Measurements from ENCODE around the gene TXNL4B. TPM values are rescaled to one million over a fixed set of nuclear protein-coding genes. Genes with fewer than 3 reads are reported as not detected.

TXNL4B gene
- total RNA-seq, 1 experiment from 2014 or later: 7.7 TPM

GRCh38 chr16:72139908-72140307 is 46.5 kb upstream of the TXNL4B start:
- Histone ChIP-seq H3K27me3 (ENCODE audit: control insufficient read depth, insufficient read depth, low read length) (no peaks in the 10 kb centered on the region), H3K4me3 (ENCODE audit: low read depth in 2 of 2, low read length in 2 of 2) (no peak overlapping the region), H3K36me3 (ENCODE audit: control insufficient read depth, insufficient read depth, low read length) (no peaks in the 10 kb centered on the region), H3K4me1 (ENCODE audit: control insufficient read depth, insufficient read depth, low read length) (no peaks in the 10 kb centered on the region), H3K9me3 (ENCODE audit: control insufficient read depth, insufficient read depth, low read depth, low read length) (no peaks in the 10 kb centered on the region), H3K27ac (ENCODE audit: low read length) (no peak overlapping the region)
- intact Hi-C loops (cut with micrococcal nuclease; ENCODE audit: unreplicated experiment) (no loop called here), in situ Hi-C loops (cut with HindIII; ENCODE audit: low pct_unique_long_range_greater_than_20kb, low sequenced_read_pairs) (no loop called here)
- BruUV-seq (replicated peaks): no TSS peak
- no peak for DNase-seq (ENCODE audit: low read depth, low spot score)
- no peak for ATAC-seq
- TF ChIP-seq REST (IDR thresholded peaks at IDR 0.05; ENCODE audit: insufficient read depth in 1 of 2, low read depth in 2 of 2, low read length in 1 of 2): no peak
- TF ChIP-seq SIN3A (IDR thresholded peaks at IDR 0.05; ENCODE audit: borderline replicate concordance, insufficient read depth, low read depth, low read length): no peak
- no peak for TF ChIP-seq TCF7L2 (IDR thresholded peaks at IDR 0.05; ENCODE audit: low read depth, low read length)
- no peak for TF ChIP-seq POLR2AphosphoS5 (IDR thresholded peaks at IDR 0.05; ENCODE audit: low read depth, low read length)
- TF ChIP-seq CTCF (IDR thresholded peaks at IDR 0.05): no peak
- ChIA-PET CTCF (no interaction called here), POLR2A (no interaction called here)

GRCh38 chr16:72138064-72138572 is 44.7 kb upstream of the TXNL4B start:
- no peak overlapping the region for H3K4me3 ChIP-seq (ENCODE audit: low read depth in 2 of 2, low read length in 2 of 2)
- ATAC-seq (no peak), DNase-seq (ENCODE audit: low read depth, low spot score) (no peak)
- H3K27ac ChIP-seq (ENCODE audit: low read length): no peak overlapping the region
- H3K4me1 ChIP-seq (ENCODE audit: control insufficient read depth, insufficient read depth, low read length): no peaks in the 10 kb centered on the region
- H3K27me3 ChIP-seq (ENCODE audit: control insufficient read depth, insufficient read depth, low read length): no peaks in the 10 kb centered on the region
- intact Hi-C loops (cut with micrococcal nuclease; ENCODE audit: unreplicated experiment) (no loop called here), in situ Hi-C loops (cut with HindIII; ENCODE audit: low pct_unique_long_range_greater_than_20kb, low sequenced_read_pairs) (no loop called here)
- TF ChIP-seq TCF7L2 (IDR thresholded peaks at IDR 0.05; ENCODE audit: low read depth, low read length) (no peak), POLR2AphosphoS5 (IDR thresholded peaks at IDR 0.05; ENCODE audit: low read depth, low read length) (no peak), REST (IDR thresholded peaks at IDR 0.05; ENCODE audit: insufficient read depth in 1 of 2, low read depth in 2 of 2, low read length in 1 of 2) (no peak), CTCF (IDR thresholded peaks at IDR 0.05) (no peak), SIN3A (IDR thresholded peaks at IDR 0.05; ENCODE audit: borderline replicate concordance, insufficient read depth, low read depth, low read length) (no peak)
- H3K9me3 ChIP-seq (ENCODE audit: control insufficient read depth, insufficient read depth, low read depth, low read length): no peaks in the 10 kb centered on the region
- CTCF ChIA-PET: no interaction called here
- no TSS peak for BruUV-seq (replicated peaks)
- no peaks in the 10 kb centered on the region for H3K36me3 ChIP-seq (ENCODE audit: control insufficient read depth, insufficient read depth, low read length)
- POLR2A ChIA-PET: no interaction called here

Data from Panc1 (cell line).